VCaP (cell line): ENCODE data around the gene PTPN14.

Experiments
- H3K27ac ChIP-seq: fragments of 450-650 bp; 2 replicates; pipeline ENCODE4 v1.5.1; 2017
- CTCF ChIP-seq: fragments of 450-650 bp; conservative IDR thresholded peaks from 2 replicates; pipeline ENCODE4 v1.5.1; 2017; ENCODE audit warnings: mild to moderate bottlenecking, moderate library complexity

PTPN14 gene

GRCh38 chr1:214574598-214575411 is 23.4 kb upstream of the PTPN14 start:
- no peak for TF ChIP-seq CTCF
- no peak overlapping the region for H3K27ac ChIP-seq

GRCh38 chr1:214573386-214574318 is 22.2 kb upstream of the PTPN14 start:
- no peak for TF ChIP-seq CTCF
- H3K27ac ChIP-seq: no peak overlapping the region

GRCh38 chr1:214571281-214571680 is 19.9 kb upstream of the PTPN14 start:
- no peak for TF ChIP-seq CTCF
- H3K27ac ChIP-seq: no peak overlapping the region

- no peak overlapping the region for H3K27ac ChIP-seq
- TF ChIP-seq CTCF: no peak
Observed at GRCh38 chr1:214570442-214570841, 19.0 kb upstream of the PTPN14 start.

GRCh38 chr1:214569357-214570004 is 18.1 kb upstream of the PTPN14 start:
- no peak for TF ChIP-seq CTCF
- no peak overlapping the region for H3K27ac ChIP-seq

- TF ChIP-seq CTCF: no peak
- H3K27ac ChIP-seq: peak overlapping the region; percentile 23; the same call in 1 of the 2 replicates
Observed at GRCh38 chr1:214568328-214568727, 16.9 kb upstream of the PTPN14 start.
